GM04504 (cell line): Measurements from ENCODE around the gene ZNF555.
"Not testable (repeated sequence)": the region's sequence is repeated elsewhere in the genome, so short reads cannot be mapped to it uniquely, and the experiment has no call there.

Source experiments
- DNase-seq: peaks from one replicate; pipeline ENCODE4 v3.0.0-alpha.2; 2012; ENCODE audit warnings: low read depth

ZNF555 gene

GRCh38 chr19:2807379-2808128 is 33.7 kb upstream of the ZNF555 start:
- no peak for DNase-seq

- DNase-seq: no peak
Measured at GRCh38 chr19:2808129-2808941, 32.9 kb upstream of the ZNF555 start.

- DNase-seq: no peak
Measured at GRCh38 chr19:2809387-2810140, 31.7 kb upstream of the ZNF555 start.

GRCh38 chr19:2810141-2811091 is 30.9 kb upstream of the ZNF555 start:
- no peak for DNase-seq

GRCh38 chr19:2811221-2811722 is 30.0 kb upstream of the ZNF555 start:
- DNase-seq: no peak

- no peak for DNase-seq
Measured at GRCh38 chr19:2811735-2812413, 29.4 kb upstream of the ZNF555 start.

GRCh38 chr19:2812414-2813234 is 28.7 kb upstream of the ZNF555 start:
- DNase-seq: no peak

- no peak for DNase-seq
Measured at GRCh38 chr19:2813235-2814160, 27.8 kb upstream of the ZNF555 start.

GRCh38 chr19:2814426-2814825 is 26.8 kb upstream of the ZNF555 start:
- DNase-seq: no peak

GRCh38 chr19:2815191-2815614 is 26.1 kb upstream of the ZNF555 start:
- DNase-seq: no peak

- DNase-seq: no peak
Measured at GRCh38 chr19:2815923-2816322, 25.4 kb upstream of the ZNF555 start.

- no peak for DNase-seq
Measured at GRCh38 chr19:2816641-2817040, 24.6 kb upstream of the ZNF555 start.

GRCh38 chr19:2817237-2817829 is 23.9 kb upstream of the ZNF555 start:
- DNase-seq: not testable (repeated sequence)

- DNase-seq: peak; percentile 83
Measured at GRCh38 chr19:2819540-2820111, 21.6 kb upstream of the ZNF555 start, which contains the start of gene ZNF554. TSS of gene ZNF554 (plus strand) at chr19:2819868. CDS start at chr19:2820072, 204 bp downstream.

- DNase-seq: no peak
Measured at GRCh38 chr19:2820112-2820702, 21.1 kb upstream of the ZNF555 start.

GRCh38 chr19:2822846-2823245 is 18.4 kb upstream of the ZNF555 start:
- DNase-seq: no peak

- no peak for DNase-seq
Measured at GRCh38 chr19:2823646-2824045, 17.6 kb upstream of the ZNF555 start.
